Measurements from ENCODE around the gene CLIC1.

DNA sequence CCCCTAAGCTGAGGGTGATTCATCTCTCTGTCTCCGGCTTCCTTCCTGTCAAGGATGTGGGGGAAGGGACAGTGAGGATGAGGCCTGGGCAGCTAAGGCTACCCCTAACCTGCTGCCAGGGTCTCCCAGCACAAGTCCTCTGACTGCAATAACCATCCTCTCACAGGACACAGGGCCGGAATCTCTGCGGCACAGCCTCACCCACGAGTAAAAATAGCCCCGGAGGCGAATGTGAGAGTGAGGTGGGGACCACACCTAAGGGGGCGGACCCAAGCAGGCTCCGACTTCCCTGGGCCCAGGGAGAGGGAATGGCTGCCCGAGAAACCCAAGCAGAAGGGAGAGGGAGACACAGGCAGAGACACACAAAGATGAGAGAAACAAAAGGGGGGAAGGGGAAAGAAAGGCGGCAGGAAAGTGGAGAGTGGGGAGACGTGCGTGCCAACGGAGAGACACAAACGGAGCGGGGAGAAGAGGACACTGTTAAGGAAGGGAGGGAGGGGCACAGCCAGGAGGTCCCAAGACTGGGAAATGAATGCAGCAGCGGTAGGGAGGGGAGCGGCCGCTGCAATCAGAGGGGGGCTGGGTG lies 1.4 kb downstream of the CLIC1 start:
- TF ChIP-seq POLR2A (IDR thresholded peaks at IDR 0.05) (peak in 1 of 2 donors; percentile 6), EP300 (IDR thresholded peaks at IDR 0.05) (no peak), POLR2AphosphoS5 (IDR thresholded peaks at IDR 0.05) (peak in 1 of 3 donors; percentile 18)
- TF ChIP-seq, protein P1, sequence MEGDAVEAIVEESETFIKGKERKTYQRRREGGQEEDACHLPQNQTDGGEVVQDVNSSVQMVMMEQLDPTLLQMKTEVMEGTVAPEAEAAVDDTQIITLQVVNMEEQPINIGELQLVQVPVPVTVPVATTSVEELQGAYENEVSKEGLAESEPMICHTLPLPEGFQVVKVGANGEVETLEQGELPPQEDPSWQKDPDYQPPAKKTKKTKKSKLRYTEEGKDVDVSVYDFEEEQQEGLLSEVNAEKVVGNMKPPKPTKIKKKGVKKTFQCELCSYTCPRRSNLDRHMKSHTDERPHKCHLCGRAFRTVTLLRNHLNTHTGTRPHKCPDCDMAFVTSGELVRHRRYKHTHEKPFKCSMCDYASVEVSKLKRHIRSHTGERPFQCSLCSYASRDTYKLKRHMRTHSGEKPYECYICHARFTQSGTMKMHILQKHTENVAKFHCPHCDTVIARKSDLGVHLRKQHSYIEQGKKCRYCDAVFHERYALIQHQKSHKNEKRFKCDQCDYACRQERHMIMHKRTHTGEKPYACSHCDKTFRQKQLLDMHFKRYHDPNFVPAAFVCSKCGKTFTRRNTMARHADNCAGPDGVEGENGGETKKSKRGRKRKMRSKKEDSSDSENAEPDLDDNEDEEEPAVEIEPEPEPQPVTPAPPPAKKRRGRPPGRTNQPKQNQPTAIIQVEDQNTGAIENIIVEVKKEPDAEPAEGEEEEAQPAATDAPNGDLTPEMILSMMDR (IDR thresholded peaks at IDR 0.05) = no peak
